Stimulated activated CD8-positive, alpha-beta memory T cell treated with anti-CD3 and anti-CD28 coated beads, Interleukin-15, amount 100 ng/mL, for 1 hour (primary cell): ENCODE measurements around the gene SLC35F1.
"Not testable (repeated sequence)": the region's sequence is repeated elsewhere in the genome, so short reads cannot be mapped to it uniquely, and the experiment has no call there.

Experiments used
- DNase-seq: peaks from one replicate; pipeline ENCODE4 v3.0.0-alpha.2; 2020; ENCODE audit warnings: low read depth

Gene SLC35F1

GRCh38 chr6:117906958-117907600, at the start of gene SLC35F1:
Gene SLC35F1 (plus strand): TSS chr6:117907264.
- DNase-seq: no peak

- not testable (repeated sequence) for DNase-seq
Observed at GRCh38 chr6:117858601-117859000, 48.5 kb upstream of the SLC35F1 start.

DNA sequence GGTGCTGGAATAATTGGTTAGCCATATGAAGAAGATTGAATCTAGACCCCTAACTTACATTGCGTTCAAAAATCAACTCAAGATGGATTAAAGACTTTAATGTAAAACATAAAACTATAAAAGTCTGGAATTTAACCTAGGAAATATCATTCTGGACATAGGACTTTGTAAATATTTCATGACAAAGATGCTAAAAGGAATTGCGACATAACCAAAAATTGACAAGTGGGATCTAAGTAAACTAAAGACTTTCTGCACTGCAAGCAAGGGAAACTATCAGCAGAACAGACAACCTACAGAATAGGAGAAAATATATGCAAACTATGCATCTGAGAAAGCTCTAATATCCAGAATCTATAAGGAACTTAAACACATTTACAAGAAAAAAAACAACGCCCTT, 45.5 kb upstream of the SLC35F1 start:
- DNase-seq: no peak

GRCh38 chr6:117866561-117866960, 40.5 kb upstream of the SLC35F1 start:
- DNase-seq: no peak

DNA sequence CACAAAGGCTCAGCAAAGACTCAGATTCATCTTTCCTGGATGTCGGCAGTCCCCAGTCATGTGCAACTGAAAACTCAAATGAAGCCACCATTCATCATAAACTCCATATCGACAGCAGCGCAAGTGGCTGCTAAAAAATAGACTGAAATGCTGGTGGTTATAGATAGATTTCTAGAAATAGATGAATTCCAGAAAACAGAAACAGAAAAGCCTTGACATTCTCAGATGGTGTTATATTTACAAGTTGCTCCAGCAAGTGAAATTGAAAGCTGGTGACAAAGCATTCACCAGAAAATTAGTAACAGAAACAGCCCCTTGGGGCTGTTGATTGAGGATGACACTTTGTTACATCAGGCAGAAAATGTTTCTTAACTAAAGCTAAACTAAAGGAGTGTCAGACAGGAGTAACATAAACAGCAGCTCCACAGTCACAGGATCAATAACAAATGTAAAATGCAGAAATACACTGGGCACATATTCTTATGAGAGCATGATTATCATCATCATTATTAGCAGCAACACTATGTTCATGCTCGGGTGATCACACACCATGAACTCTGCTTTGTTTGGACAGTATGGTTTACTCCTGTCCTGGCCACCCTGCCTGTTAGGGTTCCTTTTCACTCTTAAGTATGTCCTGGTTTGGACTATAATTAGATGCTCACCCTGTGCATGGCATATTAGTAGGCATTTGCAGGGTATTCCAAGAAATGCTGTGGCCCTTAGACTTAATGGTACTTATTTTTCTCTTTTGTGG, 36.4 kb upstream of the SLC35F1 start:
- no peak for DNase-seq

GRCh38 chr6:117880824-117881223, 26.2 kb upstream of the SLC35F1 start:
- no peak for DNase-seq

- no peak for DNase-seq
Observed at GRCh38 chr6:117890172-117890571, 16.9 kb upstream of the SLC35F1 start.

DNA sequence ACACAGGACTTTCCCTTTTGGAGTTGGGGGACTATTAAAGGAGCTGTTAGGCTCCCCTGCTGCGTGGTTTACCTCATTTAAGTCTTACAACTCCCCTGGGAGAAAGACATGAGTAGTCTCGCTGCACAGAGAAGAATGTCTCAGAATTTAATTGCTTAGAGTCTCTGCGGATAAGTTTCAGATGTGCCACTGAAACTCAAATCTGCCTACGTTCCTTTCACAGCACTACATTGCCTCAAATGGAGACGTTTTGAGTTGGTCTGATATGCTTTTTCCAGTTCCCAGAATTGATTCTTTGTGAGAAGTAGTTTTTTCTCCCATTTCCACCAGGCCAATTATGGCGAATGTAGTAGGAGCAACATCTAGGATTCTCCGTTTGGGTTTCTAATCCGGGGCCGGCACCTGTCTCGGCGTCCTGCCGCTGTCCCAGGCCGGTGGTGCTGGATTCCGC, 532 bp upstream of the SLC35F1 start:
- DNase-seq: no peak

DNA sequence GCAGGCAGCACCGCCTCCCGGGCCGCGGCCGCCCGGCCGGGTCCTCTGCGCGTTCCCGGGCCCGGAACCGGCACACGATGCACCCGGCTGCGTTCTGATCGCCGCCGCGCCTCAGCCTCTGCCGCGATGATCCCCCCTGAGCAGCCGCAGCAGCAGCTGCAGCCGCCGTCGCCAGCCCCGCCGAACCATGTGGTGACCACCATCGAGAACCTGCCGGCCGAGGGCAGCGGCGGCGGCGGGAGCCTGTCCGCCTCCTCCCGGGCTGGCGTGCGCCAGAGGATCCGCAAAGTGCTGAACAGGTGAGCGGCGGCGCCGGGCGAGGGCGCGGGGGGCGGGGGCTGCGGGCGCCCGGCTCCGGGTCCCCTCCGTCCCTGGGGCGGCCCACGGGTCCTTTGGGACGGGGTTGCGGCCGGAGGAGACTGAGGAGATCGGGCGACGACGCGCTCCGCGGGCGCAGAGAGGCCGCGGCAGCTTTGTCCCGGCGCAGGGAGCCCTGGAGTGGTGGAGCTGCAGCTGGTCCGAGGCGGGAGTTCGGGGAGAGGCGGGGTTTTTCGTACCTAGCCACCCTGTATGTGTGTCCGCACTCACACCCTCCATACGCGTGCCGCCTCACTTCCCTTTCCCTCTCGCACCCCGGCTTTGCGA, 659 bp downstream of the SLC35F1 start:
- DNase-seq: no peak

DNA sequence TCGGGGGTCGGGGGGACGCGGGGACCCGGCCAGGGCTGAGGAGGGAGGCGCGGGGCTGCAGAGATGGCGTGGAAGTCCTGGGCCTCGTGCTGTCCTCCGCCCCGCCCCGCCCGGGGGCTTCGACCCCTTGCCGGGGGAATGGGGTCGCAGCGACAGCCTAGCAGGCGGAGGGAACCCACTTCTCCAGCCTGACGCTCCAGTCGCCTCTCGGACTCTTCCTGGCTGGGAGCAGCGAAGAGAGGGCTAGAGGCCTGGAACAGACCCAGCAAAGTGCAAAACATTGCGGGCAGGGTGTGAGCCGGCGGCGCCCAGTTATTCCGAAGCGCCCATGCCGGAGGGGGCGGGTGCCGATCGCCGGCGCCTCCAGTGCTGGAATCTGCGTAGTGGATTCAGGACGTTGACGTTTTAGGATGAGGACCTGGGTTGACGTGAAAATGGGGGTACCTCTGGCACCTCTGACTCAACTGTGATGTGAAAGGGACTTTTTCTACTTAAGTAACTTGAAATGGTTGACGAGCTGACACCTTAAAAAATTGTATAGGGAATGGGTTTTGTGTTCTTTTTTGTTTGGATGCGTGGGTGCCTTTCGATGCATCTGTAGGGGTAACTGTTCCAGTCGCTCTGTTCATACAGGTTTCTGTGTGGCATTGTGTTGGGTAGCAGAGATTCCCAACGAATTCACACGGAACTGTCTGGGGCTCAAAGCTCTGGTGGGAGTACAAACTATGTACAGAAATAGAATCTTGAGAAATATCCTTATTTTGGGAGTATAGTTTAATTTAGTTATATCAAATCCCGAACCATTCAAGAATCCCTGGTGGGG, 1.4 kb downstream of the SLC35F1 start:
- no peak for DNase-seq

- no peak for DNase-seq
Observed at GRCh38 chr6:117909638-117910037, 2.6 kb downstream of the SLC35F1 start.

GRCh38 chr6:117910549-117910948, 3.5 kb downstream of the SLC35F1 start:
- no peak for DNase-seq

DNA sequence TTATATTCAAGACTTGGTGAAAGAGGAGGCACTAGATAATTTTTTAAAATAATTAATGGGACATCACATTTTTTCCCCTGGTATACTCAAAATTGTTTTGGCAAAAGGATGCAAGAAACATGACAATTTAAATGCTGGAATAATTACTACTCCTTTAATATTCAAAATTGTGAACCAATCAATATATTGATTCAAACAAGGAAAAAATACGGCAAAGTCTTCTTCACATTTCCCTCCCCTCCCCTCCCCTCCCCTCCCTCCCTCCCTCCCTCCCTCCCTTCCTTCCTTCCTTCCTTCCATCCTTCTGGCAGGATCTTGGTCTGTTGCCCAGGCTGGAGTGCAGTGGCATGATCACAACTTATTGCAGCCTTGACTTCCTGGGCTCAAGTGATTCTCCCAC, 4.1 kb downstream of the SLC35F1 start:
- no peak for DNase-seq

DNA sequence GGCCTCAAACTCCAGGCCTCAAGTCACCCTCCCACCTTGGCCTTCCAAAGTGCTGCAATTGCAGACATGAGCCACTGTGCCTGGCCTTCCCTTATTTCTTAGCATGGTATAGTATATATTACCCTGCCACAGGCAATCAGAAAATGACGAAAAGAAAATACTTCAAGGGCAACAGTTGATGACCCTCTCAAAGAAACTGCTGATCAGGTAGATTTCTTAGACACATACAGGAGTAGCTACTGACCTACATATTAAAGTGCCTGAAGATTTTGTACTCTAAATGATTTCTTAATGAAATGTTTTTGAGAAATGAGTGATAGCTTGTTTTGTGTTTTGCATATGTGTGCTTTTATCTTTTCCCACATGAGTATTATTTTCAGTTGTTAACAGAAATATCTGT, 4.6 kb downstream of the SLC35F1 start:
- DNase-seq: no peak

- no peak for DNase-seq
Observed at GRCh38 chr6:117915846-117916245, 8.8 kb downstream of the SLC35F1 start.

DNA sequence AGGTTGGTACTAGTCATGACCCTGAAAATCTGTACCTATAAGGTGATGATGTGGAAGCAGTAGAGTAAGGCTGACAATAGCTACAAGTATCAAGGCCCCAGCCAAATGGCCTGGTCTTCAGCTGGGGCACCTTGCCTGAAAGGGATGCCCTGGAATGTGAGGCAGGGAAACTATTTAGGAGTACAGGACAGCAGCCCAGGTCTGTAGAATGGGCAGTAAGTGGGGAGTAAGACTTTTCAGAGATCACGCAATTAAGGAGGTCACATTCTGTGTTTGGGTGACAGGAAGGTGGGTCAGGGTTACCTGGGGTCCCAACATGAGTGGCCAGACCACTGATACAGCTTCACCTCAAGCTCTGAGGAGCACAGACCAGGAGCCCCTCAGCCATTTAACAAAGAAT, 9.4 kb downstream of the SLC35F1 start:
- DNase-seq: no peak

DNA sequence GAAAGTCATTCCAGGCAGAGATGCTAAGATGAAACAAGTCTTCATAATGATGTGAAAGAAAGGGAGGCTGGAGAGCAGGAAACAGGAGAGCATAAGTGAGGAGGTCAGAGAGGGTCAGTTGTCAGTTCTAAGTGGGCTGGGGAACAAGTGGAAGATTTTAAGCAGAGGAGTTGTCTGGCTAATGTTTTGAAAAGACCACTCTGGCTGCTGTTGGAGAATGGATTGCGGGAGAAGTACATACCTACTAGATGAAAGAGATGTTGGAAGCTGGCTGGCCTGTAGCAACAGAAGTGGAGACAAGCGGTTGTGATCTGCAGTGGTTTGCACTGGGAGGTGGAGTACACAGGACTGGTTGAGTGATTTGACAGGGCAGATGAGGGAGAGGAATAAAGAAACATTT, 10.1 kb downstream of the SLC35F1 start:
- DNase-seq: no peak

DNA sequence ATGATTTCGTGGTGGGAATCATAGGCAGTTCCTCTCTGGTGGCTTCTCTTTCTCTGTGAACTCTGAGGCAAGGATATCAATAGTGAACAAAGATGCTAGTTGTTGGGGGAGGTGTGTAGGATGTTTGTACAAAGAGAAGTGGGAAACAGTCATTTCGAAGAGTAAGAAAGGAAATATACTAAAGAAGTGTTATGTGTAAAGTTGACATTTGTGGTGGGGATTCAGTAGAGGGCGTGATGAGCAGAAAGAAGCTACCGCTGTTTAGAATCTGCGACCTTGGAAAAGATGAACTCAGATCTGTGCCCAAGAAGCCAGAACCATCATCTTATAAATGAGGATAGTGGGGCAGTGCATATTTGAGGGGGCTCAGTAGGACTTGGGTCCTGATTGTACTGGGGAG, 11.4 kb downstream of the SLC35F1 start:
- no peak for DNase-seq

DNA sequence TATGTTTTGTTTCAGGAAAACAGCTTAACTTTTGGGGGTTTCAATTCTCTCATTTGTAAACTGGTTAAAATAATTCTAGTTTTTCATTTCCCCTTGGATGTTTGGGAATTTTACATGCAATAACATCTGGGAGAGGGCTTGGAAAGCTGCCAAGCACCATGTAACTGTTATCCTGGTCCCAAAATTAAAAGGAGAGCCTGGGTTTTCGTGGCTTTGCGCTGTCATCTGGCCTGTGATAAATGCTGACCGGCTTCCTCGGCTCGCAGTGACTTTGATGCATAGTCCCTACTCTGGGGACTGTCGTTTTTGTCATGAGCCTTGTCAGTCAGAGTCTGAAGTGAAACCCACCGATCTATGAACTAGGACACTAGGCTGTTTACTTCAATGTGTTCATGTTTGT, 12.2 kb downstream of the SLC35F1 start:
- no peak for DNase-seq

- DNase-seq: no peak
Observed at GRCh38 chr6:117919775-117920729, 13.0 kb downstream of the SLC35F1 start.

- no peak for DNase-seq
Observed at GRCh38 chr6:117924690-117925089, 17.6 kb downstream of the SLC35F1 start.
